Measurements from ENCODE around the gene SCAF1. TPM values are rescaled to one million over a fixed set of nuclear protein-coding genes. Genes with fewer than 3 reads are reported as not detected.

The SCAF1 gene
- total and polyA plus RNA-seq, 10 of the 15 experiments (the other 5 are each of a cell fraction or from before 2014, with no cell fraction given): 0.18 to 77.0 (median 5.3) TPM

DNA sequence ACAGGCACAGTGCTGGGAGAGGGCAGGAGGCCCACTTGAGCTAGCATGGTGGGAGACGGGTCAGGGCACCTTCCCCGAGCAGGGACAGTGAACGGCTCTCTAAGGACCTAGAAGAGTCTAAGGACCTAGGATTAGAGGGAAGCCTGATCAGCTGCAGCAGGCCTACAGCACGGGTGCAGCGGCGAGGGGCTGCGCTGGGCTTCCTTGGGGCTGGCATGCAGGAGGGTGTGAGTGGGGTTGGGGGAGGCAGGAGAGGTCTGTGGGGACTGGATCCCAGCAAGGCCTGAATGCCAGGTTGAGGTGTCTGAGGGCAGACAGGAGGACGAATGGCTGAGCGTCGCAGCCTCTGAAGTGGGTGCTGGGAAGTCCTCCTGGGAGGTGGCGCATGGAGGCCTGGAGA is 3.6 kb downstream of the SCAF1 start:
- ChIA-PET RAD21 (ENCODE audit: unreplicated experiment) (no interaction called here), CTCF (no interaction called here), POLR2A (interaction anchor here (0.6 to 6.5 kb wide), 2 partner anchors 30 to 166 kb away, joined by 3 to 200 read pairs; partner anchors contain the start of gene PRMT1), SMC1A (ENCODE audit: uncharacterized antibody, unreplicated experiment) (no interaction called here)
- no peak overlapping the region for H3K4me3 ChIP-seq
- in situ Hi-C loops (cut with MboI): no loop called here
- no peak overlapping the region for H2AFZ ChIP-seq (ENCODE audit: control insufficient read depth, low read depth, low read length)
- no peaks in the 10 kb centered on the region for H3K27me3 ChIP-seq (replicated peaks in 1 of 2; ENCODE audit: control insufficient read depth in 2 of 2, insufficient read depth in 2 of 2, low read length in 1 of 2)
- H3K27ac ChIP-seq (ENCODE audit: control insufficient read depth, insufficient read depth): no peak overlapping the region
- no peak overlapping the region for H3K4me2 ChIP-seq (ENCODE audit: control insufficient read depth, insufficient read depth)
- H3K9me3 ChIP-seq (replicated peaks; ENCODE audit: control insufficient read depth, insufficient read depth, low read length): no peaks in the 10 kb centered on the region
- no peaks in the 10 kb centered on the region for H4K20me1 ChIP-seq (ENCODE audit: control insufficient read depth, insufficient read depth)
- H3K4me1 ChIP-seq (ENCODE audit: control insufficient read depth, insufficient read depth, low read length): peaks cover 12% of the 10 kb centered on the region
- 93% methylated on average over 11 of the region's 11 CpGs for WGBS (ENCODE audit: insufficient coverage, insufficient replicate concordance, low lambda C conversion rate, missing lambda C conversion rate)
- intact Hi-C loops (cut with micrococcal nuclease; ENCODE audit: unreplicated experiment): no loop called here
- BruUV-seq (replicated peaks): no TSS peak
- DNase-seq (ENCODE audit: low read depth, low spot score) (no peak), FAIRE-seq (no peak), ATAC-seq (no peak)
- no peak overlapping the region for H3K9ac ChIP-seq (ENCODE audit: control insufficient read depth, insufficient read depth, low read length)
- peaks cover 36% of the 10 kb centered on the region for H3K79me2 ChIP-seq (ENCODE audit: control insufficient read depth, insufficient read depth, low read length)
- TF ChIP-seq ETV6 (conservative IDR thresholded peaks at IDR 0.05 in 1 of 2, IDR thresholded peaks at IDR 0.05 in 1 of 2; ENCODE audit: borderline replicate concordance in 1 of 2, low read depth in 1 of 2): no peak
- TF ChIP-seq SREBF2 (IDR thresholded peaks at IDR 0.05; ENCODE audit: low read length): no peak
- H3K36me3 ChIP-seq (ENCODE audit: control insufficient read depth in 2 of 2, insufficient read depth in 2 of 2, low read length in 1 of 2): peaks cover 0 to 5% of the 10 kb centered on the region in 2 experiments; a peak in 3 of 4 replicates

DNA sequence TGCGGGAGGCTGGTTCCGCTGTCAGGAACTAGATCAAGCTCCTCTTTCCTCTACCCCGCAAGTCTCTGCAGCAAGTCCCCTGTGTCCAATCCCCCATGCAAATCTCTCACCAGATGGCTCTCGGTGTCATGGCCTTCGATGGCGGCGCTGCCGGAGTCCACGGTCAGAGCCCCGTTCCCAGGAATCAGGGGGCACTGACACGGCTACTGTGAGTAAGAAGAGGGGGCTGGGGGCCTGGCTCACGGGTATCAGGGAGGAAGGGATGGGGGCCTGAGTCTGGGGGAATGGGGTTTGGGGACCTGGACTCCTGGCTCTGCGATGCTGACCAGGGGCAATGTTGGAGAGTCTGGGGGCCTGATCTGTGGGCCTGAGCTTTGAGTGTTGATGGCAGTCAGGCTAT is 4.0 kb downstream of the SCAF1 start:
- Histone ChIP-seq H3K4me1 (ENCODE audit: control insufficient read depth, insufficient read depth, low read length) (peaks cover 12% of the 10 kb centered on the region), H4K20me1 (ENCODE audit: control insufficient read depth, insufficient read depth) (no peaks in the 10 kb centered on the region), H3K9me3 (replicated peaks; ENCODE audit: control insufficient read depth, insufficient read depth, low read length) (no peaks in the 10 kb centered on the region), H2AFZ (ENCODE audit: control insufficient read depth, low read depth, low read length) (no peak overlapping the region), H3K9ac (ENCODE audit: control insufficient read depth, insufficient read depth, low read length) (no peak overlapping the region), H3K36me3 (ENCODE audit: control insufficient read depth in 2 of 2, insufficient read depth in 2 of 2, low read length in 1 of 2) (peaks cover 0 to 5% of the 10 kb centered on the region in 2 experiments; a peak in 3 of 4 replicates), H3K79me2 (ENCODE audit: control insufficient read depth, insufficient read depth, low read length) (peaks cover 32% of the 10 kb centered on the region), H3K4me3 (no peak overlapping the region), H3K27ac (ENCODE audit: control insufficient read depth, insufficient read depth) (no peak overlapping the region), H3K27me3 (replicated peaks in 1 of 2; ENCODE audit: control insufficient read depth in 2 of 2, insufficient read depth in 2 of 2, low read length in 1 of 2) (no peaks in the 10 kb centered on the region), H3K4me2 (ENCODE audit: control insufficient read depth, insufficient read depth) (no peak overlapping the region)
- RAD21 ChIA-PET (ENCODE audit: unreplicated experiment): no interaction called here
- SMC1A ChIA-PET (ENCODE audit: uncharacterized antibody, unreplicated experiment): no interaction called here
- DNase-seq (ENCODE audit: low read depth, low spot score): no peak
- no TSS peak for BruUV-seq (replicated peaks)
- intact Hi-C loops (cut with micrococcal nuclease; ENCODE audit: unreplicated experiment): no loop called here
- 93% methylated on average over 12 of the region's 13 CpGs for WGBS (ENCODE audit: insufficient coverage, insufficient replicate concordance, low lambda C conversion rate, missing lambda C conversion rate)
- no peak for FAIRE-seq
- in situ Hi-C loops (cut with MboI): no loop called here
- CTCF ChIA-PET: no interaction called here
- TF ChIP-seq EP300 (IDR thresholded peaks at IDR 0.05; ENCODE audit: borderline replicate concordance in 1 of 2, control insufficient read depth in 1 of 2, low read depth in 2 of 2, low read length in 2 of 2) (no peak), ZNF24 (IDR thresholded peaks at IDR 0.05) (no peak), ZNF622 (IDR thresholded peaks at IDR 0.05) (no peak)
- TF ChIP-seq, protein P1, sequence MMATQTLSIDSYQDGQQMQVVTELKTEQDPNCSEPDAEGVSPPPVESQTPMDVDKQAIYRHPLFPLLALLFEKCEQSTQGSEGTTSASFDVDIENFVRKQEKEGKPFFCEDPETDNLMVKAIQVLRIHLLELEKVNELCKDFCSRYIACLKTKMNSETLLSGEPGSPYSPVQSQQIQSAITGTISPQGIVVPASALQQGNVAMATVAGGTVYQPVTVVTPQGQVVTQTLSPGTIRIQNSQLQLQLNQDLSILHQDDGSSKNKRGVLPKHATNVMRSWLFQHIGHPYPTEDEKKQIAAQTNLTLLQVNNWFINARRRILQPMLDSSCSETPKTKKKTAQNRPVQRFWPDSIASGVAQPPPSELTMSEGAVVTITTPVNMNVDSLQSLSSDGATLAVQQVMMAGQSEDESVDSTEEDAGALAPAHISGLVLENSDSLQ (IDR thresholded peaks at IDR 0.05): no peak
- TF ChIP-seq, protein P2, sequence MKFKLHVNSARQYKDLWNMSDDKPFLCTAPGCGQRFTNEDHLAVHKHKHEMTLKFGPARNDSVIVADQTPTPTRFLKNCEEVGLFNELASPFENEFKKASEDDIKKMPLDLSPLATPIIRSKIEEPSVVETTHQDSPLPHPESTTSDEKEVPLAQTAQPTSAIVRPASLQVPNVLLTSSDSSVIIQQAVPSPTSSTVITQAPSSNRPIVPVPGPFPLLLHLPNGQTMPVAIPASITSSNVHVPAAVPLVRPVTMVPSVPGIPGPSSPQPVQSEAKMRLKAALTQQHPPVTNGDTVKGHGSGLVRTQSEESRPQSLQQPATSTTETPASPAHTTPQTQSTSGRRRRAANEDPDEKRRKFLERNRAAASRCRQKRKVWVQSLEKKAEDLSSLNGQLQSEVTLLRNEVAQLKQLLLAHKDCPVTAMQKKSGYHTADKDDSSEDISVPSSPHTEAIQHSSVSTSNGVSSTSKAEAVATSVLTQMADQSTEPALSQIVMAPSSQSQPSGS (IDR thresholded peaks at IDR 0.05; ENCODE audit: low read length): no peak
- TF ChIP-seq, protein P3, sequence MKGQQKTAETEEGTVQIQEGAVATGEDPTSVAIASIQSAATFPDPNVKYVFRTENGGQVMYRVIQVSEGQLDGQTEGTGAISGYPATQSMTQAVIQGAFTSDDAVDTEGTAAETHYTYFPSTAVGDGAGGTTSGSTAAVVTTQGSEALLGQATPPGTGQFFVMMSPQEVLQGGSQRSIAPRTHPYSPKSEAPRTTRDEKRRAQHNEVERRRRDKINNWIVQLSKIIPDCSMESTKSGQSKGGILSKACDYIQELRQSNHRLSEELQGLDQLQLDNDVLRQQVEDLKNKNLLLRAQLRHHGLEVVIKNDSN (IDR thresholded peaks at IDR 0.05; ENCODE audit: borderline replicate concordance, extremely low read length, insufficient read depth, low read depth, low read length): no peak
- POLR2A ChIA-PET: interaction anchor here (6.5 kb wide), 1 partner anchor 30 kb away, joined by 200 read pairs; the partner anchor contains the start of gene PRMT1
- no peak for ATAC-seq
